ENCODE data around the gene FKRP.
A peak's percentile ranks its signal among the peaks of the same experiment; 100 is the strongest.
"Not testable (repeated sequence)": the region's sequence is repeated elsewhere in the genome, so short reads cannot be mapped to it uniquely, and the experiment has no call there.

Gene FKRP

DNA sequence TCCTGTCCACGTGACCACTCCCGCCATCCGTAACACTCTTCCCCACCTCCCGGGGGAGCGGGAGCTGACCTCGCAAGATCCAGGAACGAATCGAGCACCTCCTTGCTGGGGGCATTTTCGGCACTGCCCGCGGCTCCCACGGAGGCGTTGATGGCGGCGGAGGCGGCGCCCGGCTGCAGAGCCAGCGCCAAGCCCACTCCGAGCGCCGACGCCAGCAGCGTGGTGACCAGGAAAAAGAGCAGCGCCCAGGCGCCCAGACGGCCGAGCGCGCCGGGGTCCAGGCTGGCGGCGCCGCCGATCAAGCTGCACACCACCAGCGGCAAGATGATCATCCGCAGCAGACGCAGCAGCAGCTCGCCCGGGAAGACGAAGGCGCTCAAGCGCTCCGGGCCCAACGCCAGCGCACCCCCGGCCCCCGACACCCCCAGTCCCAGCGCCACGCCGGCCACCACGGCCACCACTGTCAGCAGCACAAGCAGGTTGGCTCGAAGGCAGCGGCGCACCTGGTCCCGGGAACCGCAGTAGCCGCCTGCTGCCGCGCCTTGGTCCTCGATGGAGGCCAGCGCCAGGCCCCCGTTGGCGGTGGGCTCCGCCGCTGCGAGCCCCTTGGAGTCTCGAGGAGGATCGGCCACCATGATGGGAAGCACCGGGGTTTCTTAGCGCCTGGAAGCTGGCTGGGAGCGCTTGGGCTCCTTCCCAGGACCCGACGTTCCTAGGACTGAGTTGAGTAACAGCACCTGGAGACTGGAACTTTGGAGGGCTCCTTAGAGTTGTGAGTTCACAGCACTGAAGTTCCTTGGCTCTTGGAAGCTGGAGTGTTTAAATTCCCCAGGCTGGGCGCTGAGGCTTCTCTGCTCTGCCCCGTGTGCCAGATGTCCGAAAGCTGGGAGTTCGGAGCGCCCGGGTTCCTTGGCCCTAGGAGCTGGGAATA, 41.7 kb downstream of the FKRP start:
- Histone ChIP-seq H3K27ac (ENCODE audit: low read length) (no peak overlapping the region), H3K27me3 (ENCODE audit: control insufficient read depth, insufficient read depth, low read length) (no peaks in the 10 kb centered on the region), H3K9me3 (ENCODE audit: control insufficient read depth, insufficient read depth, low read length) (no peaks in the 10 kb centered on the region), H3K4me3 (ENCODE audit: low read length) (peak overlapping the region; percentile 66), H3K36me3 (ENCODE audit: control insufficient read depth, insufficient read depth, low read length) (peaks cover 13% of the 10 kb centered on the region), H3K4me1 (ENCODE audit: control insufficient read depth, insufficient read depth, low read length) (peaks cover 7% of the 10 kb centered on the region; the same call in 1 of the 2 replicates)
- DNase-seq (ENCODE audit: low read depth, low spot score) = no peak
- WGBS (ENCODE audit: insufficient coverage, insufficient read length) = no CpG with 5 or more reads among the region's 80 CpGs

DNA sequence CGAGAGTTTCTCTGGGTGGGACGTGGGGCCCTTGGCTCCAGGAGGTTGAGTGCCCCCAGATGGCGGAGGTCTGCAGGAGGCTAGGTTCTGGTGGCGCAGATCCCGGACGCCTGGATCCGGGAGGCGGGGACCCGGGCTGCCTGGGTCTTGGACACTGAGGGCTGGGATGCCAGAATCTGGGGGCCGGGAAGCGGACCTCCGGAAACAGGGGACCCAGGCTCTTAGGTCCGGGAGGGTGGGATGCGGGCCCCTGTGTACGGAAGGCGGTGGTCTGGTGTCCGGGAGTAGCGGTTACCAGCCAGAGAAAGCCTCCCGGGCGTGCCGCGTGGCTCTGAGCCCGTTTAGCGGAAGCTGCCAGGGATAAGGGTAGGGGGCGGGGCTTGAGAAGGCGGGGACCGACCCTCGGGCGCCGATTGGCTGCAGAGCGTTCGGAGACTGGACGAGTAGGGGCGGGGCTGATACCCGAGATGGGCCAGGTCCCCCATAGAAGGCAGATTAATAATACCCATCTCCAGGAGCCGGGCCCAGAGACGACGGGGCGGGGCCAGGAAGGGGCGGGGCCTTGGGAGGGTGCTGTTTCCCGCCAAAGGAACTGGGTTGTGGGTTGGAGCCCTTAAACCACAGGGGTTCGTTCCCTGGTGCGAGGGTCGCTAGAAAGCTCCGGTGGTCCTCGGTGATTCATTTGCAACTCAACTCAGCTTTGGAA, 42.6 kb downstream of the FKRP start, which contains the start of gene SLC1A5:
SLC1A5 (minus strand) TSS at position 333 of the 706 bp plus-strand sequence. CDS start 629 bp downstream, outside the sequence.
- WGBS (ENCODE audit: insufficient coverage, insufficient read length) = no CpG with 5 or more reads among the region's 46 CpGs
- Histone ChIP-seq H3K4me3 (ENCODE audit: low read length) (peak within 1 kb of the TSS; percentile 66), H3K27me3 (ENCODE audit: control insufficient read depth, insufficient read depth, low read length) (no peaks in the 10 kb centered on the region), H3K27ac (ENCODE audit: low read length) (no peak within 1 kb of the TSS), H3K36me3 (ENCODE audit: control insufficient read depth, insufficient read depth, low read length) (peaks cover 8% of the 10 kb centered on the region), H3K4me1 (ENCODE audit: control insufficient read depth, insufficient read depth, low read length) (peaks cover 7% of the 10 kb centered on the region; the same call in 1 of the 2 replicates), H3K9me3 (ENCODE audit: control insufficient read depth, insufficient read depth, low read length) (no peaks in the 10 kb centered on the region)
- peak; percentile 98 for DNase-seq (ENCODE audit: low read depth, low spot score)

- Histone ChIP-seq H3K27me3 (ENCODE audit: control insufficient read depth, insufficient read depth, low read length) (no peaks in the 10 kb centered on the region), H3K9me3 (ENCODE audit: control insufficient read depth, insufficient read depth, low read length) (no peaks in the 10 kb centered on the region), H3K36me3 (ENCODE audit: control insufficient read depth, insufficient read depth, low read length) (peaks cover 5% of the 10 kb centered on the region), H3K27ac (ENCODE audit: low read length) (no peak overlapping the region), H3K4me1 (ENCODE audit: control insufficient read depth, insufficient read depth, low read length) (peaks cover 7% of the 10 kb centered on the region; the same call in 1 of the 2 replicates), H3K4me3 (ENCODE audit: low read length) (no peak overlapping the region)
- no CpG with 5 or more reads among the region's 9 CpGs for WGBS (ENCODE audit: insufficient coverage, insufficient read length)
- DNase-seq (ENCODE audit: low read depth, low spot score) = no peak
Measured at GRCh38 chr19:46788968-46789338, 43.1 kb downstream of the FKRP start.

- Histone ChIP-seq H3K27ac (ENCODE audit: low read length) (no peak overlapping the region), H3K4me1 (ENCODE audit: control insufficient read depth, insufficient read depth, low read length) (peaks cover 7% of the 10 kb centered on the region; the same call in 1 of the 2 replicates), H3K36me3 (ENCODE audit: control insufficient read depth, insufficient read depth, low read length) (peaks cover 5% of the 10 kb centered on the region), H3K4me3 (ENCODE audit: low read length) (no peak overlapping the region), H3K27me3 (ENCODE audit: control insufficient read depth, insufficient read depth, low read length) (no peaks in the 10 kb centered on the region), H3K9me3 (ENCODE audit: control insufficient read depth, insufficient read depth, low read length) (no peaks in the 10 kb centered on the region)
- DNase-seq (ENCODE audit: low read depth, low spot score) = no peak
- WGBS (ENCODE audit: insufficient coverage, insufficient read length) = no CpG with 5 or more reads among the region's 8 CpGs
Measured at GRCh38 chr19:46789371-46789770, 43.5 kb downstream of the FKRP start.

- no peaks in the 10 kb centered on the region for H3K9me3 ChIP-seq (ENCODE audit: control insufficient read depth, insufficient read depth, low read length)
- no peaks in the 10 kb centered on the region for H3K27me3 ChIP-seq (ENCODE audit: control insufficient read depth, insufficient read depth, low read length)
- no peaks in the 10 kb centered on the region; the same call in 1 of the 2 replicates for H3K36me3 ChIP-seq (ENCODE audit: control insufficient read depth, insufficient read depth, low read length)
- H3K4me3 ChIP-seq (ENCODE audit: low read length) = no peak overlapping the region
- no peak overlapping the region for H3K27ac ChIP-seq (ENCODE audit: low read length)
- no peak for DNase-seq (ENCODE audit: low read depth, low spot score)
- WGBS (ENCODE audit: insufficient coverage, insufficient read length) = no CpG with 5 or more reads among the region's 5 CpGs
- H3K4me1 ChIP-seq (ENCODE audit: control insufficient read depth, insufficient read depth, low read length) = no peaks in the 10 kb centered on the region
Measured at GRCh38 chr19:46791944-46792343, 46.1 kb downstream of the FKRP start.

- Histone ChIP-seq H3K27me3 (ENCODE audit: control insufficient read depth, insufficient read depth, low read length) (no peaks in the 10 kb centered on the region), H3K4me3 (ENCODE audit: low read length) (no peak overlapping the region), H3K27ac (ENCODE audit: low read length) (no peak overlapping the region), H3K36me3 (ENCODE audit: control insufficient read depth, insufficient read depth, low read length) (no peaks in the 10 kb centered on the region), H3K9me3 (ENCODE audit: control insufficient read depth, insufficient read depth, low read length) (no peaks in the 10 kb centered on the region), H3K4me1 (ENCODE audit: control insufficient read depth, insufficient read depth, low read length) (no peaks in the 10 kb centered on the region)
- DNase-seq (ENCODE audit: low read depth, low spot score) = no peak
- WGBS (ENCODE audit: insufficient coverage, insufficient read length) = no CpG with 5 or more reads among the region's 1 CpG
Measured at GRCh38 chr19:46797881-46798280, 52.0 kb downstream of the FKRP start.

GRCh38 chr19:46798713-46799112, 52.9 kb downstream of the FKRP start:
- no peak for DNase-seq (ENCODE audit: low read depth, low spot score)
- Histone ChIP-seq H3K27me3 (ENCODE audit: control insufficient read depth, insufficient read depth, low read length) (no peaks in the 10 kb centered on the region), H3K27ac (ENCODE audit: low read length) (no peak overlapping the region), H3K9me3 (ENCODE audit: control insufficient read depth, insufficient read depth, low read length) (no peaks in the 10 kb centered on the region), H3K4me3 (ENCODE audit: low read length) (no peak overlapping the region), H3K36me3 (ENCODE audit: control insufficient read depth, insufficient read depth, low read length) (no peaks in the 10 kb centered on the region), H3K4me1 (ENCODE audit: control insufficient read depth, insufficient read depth, low read length) (no peaks in the 10 kb centered on the region)
- WGBS (ENCODE audit: insufficient coverage, insufficient read length) = no CpG with 5 or more reads among the region's 2 CpGs

DNA sequence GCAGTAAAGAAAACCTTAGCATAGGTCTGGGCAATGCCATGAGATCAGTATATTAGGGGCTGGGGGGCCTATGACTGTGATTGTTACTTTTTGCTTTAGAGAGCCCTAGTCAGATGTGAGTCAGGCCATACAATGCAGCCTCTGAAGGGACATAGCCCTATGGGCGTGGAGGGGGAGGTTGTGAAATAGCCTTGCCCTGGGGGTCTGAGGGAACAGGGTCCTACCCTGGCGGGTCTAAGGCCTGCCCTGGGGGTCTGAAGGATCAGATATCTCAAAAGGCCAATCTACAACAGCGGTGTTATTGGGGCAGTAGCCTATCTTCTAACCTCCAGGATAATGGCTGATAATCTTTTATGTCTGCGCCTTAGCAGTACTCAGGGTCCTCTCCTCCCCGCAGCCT, 56.3 kb downstream of the FKRP start:
- WGBS (ENCODE audit: insufficient coverage, insufficient read length) = no CpG with 5 or more reads among the region's 5 CpGs
- Histone ChIP-seq H3K4me3 (ENCODE audit: low read length) (no peak overlapping the region), H3K36me3 (ENCODE audit: control insufficient read depth, insufficient read depth, low read length) (no peaks in the 10 kb centered on the region), H3K27ac (ENCODE audit: low read length) (no peak overlapping the region), H3K4me1 (ENCODE audit: control insufficient read depth, insufficient read depth, low read length) (no peaks in the 10 kb centered on the region), H3K27me3 (ENCODE audit: control insufficient read depth, insufficient read depth, low read length) (no peaks in the 10 kb centered on the region), H3K9me3 (ENCODE audit: control insufficient read depth, insufficient read depth, low read length) (no peaks in the 10 kb centered on the region)
- no peak for DNase-seq (ENCODE audit: low read depth, low spot score)

DNA sequence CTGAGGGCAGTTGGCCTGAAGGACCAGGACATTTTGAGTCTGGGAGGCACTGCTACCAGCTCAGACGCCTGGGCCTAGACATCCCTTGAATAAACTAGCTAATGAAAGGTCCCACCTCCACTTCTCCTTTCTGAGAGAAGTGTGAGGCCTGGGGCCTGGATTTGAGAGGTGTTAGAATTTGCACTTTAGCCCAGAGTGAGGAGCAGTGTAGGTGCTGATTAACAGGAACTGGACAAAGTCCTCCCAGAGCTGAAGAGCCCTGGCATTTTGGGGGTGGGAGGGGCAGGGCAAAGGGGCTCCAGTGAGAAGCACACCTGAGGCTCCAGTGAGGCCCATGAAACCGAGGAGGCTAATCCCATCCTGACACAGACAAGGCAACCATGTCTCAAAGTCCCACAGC, 57.7 kb downstream of the FKRP start:
- Histone ChIP-seq H3K4me1 (ENCODE audit: control insufficient read depth, insufficient read depth, low read length) (no peaks in the 10 kb centered on the region), H3K27ac (ENCODE audit: low read length) (no peak overlapping the region), H3K4me3 (ENCODE audit: low read length) (no peak overlapping the region), H3K36me3 (ENCODE audit: control insufficient read depth, insufficient read depth, low read length) (no peaks in the 10 kb centered on the region), H3K9me3 (ENCODE audit: control insufficient read depth, insufficient read depth, low read length) (no peaks in the 10 kb centered on the region), H3K27me3 (ENCODE audit: control insufficient read depth, insufficient read depth, low read length) (no peaks in the 10 kb centered on the region)
- DNase-seq (ENCODE audit: low read depth, low spot score) = no peak
- WGBS (ENCODE audit: insufficient coverage, insufficient read length) = no CpG with 5 or more reads among the region's 2 CpGs

- not testable (repeated sequence) for H3K9me3 ChIP-seq (ENCODE audit: control insufficient read depth, insufficient read depth, low read length); H3K27ac ChIP-seq (ENCODE audit: low read length); DNase-seq (ENCODE audit: low read depth, low spot score); H3K36me3 ChIP-seq (ENCODE audit: control insufficient read depth, insufficient read depth, low read length); H3K4me3 ChIP-seq (ENCODE audit: low read length); H3K4me1 ChIP-seq (ENCODE audit: control insufficient read depth, insufficient read depth, low read length); H3K27me3 ChIP-seq (ENCODE audit: control insufficient read depth, insufficient read depth, low read length)
- WGBS (ENCODE audit: insufficient coverage, insufficient read length) = no CpG with 5 or more reads among the region's 4 CpGs
Measured at GRCh38 chr19:46804432-46804831, 58.6 kb downstream of the FKRP start.

Measured in iPS DF 6.9 (cell line).